ENCODE results near the gene SERPINC1.
"Not testable (repeated sequence)": the region's sequence is repeated elsewhere in the genome, so short reads cannot be mapped to it uniquely, and the experiment has no call there.

Gene SERPINC1

DNA sequence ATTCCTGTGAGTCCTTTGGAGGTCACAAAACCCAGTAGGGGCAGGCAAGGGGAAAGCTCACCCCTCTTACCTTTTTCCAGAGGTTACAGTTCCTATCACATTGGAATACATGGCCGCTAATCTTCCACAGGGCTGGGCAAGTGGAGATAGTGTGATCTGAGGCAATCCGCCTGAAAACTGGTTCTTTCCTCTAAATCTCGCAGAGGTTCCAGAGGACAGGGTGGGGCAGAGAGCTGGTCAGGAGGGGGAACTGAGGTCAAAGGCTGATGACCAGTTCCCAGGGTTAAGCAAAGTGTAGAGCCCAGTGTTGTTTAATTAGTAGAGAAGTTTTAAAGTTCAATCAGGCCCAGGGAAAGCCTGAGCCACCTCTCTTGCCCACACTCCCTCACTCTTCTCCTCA is at the start of gene SERPINC1:
TSS of gene SERPINC1 (minus strand) at position 179 of the 400 bp plus-strand sequence. CDS start at position 111, 68 bp downstream.
- DNase-seq = no peak

DNA sequence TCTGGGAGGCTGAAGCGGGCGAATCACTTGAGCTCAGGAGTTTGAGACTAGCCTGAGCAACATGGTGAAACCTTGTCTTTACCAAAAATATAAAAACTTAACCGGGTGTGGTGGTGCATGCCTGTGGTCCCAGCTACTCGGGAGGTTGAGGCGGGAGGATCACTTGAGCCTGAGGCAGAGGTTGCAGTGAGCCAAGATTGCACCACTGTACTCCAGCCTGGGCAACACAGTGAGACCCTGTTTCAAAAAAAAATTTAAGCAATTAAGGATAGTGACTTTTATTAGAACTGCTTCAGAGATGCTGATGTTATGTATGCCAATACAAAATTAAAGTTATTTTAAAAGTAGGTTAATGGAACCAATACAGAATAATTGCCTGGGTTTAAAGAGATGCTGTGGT is 48.8 kb upstream of the SERPINC1 start:
- not testable (repeated sequence) for DNase-seq

GRCh38 chr1:173963477-173963876 is 46.4 kb upstream of the SERPINC1 start:
- no peak for DNase-seq

GRCh38 chr1:173960625-173961024 is 43.5 kb upstream of the SERPINC1 start:
- no peak for DNase-seq

DNA sequence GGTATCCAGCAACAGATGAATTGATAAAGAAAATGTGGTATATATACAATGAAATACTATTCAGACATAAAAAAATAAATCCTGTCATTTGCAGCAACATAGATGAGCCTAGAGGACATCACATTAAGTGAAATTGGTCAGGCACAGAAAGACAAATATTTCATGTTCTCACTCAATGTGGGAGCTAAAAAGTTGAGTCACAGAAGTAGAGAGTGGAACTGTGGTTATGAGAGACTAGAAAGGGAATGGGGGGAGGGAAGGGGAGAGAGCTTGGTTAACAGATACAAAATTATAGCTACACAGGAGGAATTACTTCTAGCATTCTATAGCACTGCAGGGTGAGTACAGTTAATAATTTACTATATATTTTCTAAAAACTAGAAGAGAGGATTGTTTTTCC is 37.1 kb upstream of the SERPINC1 start:
- no peak for DNase-seq

- no peak for DNase-seq
These were observed 31.5 kb upstream of the SERPINC1 start for GRCh38 chr1:173948594-173948993.

DNA sequence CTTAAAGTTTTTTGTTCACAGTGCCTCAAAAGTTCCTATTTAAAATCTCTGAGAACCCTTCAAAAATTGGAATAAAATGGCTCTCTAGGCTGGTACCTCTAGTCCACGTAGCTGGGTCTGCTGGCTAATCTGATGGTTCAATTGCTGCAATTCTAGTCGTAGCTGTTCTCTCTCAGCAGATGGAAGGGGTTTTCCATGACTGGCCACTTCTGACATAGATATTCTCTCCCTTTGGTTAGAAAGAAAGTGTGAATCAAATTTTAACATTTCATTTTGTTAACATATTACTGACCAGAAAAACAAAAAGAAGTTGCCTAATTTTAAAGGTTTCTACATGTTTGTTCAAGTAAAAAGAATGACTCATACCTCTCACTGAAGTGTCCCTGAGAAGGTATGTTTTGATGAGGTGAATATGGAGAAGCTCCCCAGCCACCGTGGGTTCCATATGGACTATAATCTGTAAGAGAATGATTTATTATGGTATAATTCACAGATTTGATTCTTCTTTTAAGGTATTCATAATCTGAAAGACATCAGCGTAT is 29.3 kb upstream of the SERPINC1 start:
- DNase-seq = no peak

GRCh38 chr1:173937062-173937461 is 19.9 kb upstream of the SERPINC1 start:
- no peak for DNase-seq

DNA sequence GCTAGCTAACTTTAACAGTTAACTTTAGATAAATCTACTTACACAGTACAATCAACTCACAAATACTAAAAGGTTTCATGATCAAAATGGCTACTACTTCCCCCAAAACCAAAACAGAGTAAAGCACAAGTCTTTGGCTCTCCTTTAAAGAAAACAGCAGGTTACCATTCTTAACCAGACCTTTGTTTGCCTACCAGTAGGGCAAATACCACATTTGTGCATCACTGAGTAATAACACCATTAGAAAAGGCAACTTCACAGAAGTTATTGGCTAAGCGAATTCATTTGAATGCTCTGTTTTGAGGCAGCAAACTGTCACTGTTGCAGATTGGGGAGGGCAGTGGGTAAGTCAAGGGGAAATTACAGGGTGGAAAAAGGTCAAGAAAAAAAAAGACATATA is 17.3 kb upstream of the SERPINC1 start:
- no peak for DNase-seq

DNA sequence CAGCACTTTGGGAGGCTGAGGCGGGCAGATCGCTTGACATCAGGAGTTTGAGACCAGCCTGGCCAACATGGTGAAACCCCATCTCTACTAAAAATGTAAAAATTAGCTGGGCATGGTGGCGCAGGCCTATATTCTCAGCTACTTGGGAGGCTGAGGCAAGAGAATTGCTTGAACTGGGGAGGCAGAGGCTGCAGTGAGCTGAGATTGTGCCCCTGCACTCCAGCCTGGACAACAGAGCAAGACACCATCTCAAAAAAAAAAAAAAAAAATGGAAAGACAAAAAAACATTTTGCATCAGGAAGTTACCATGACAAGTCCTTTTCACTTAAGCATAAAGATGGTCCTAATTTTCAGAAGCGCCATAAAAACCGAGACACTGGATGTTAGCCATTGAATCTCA is 13.4 kb upstream of the SERPINC1 start:
- not testable (repeated sequence) for DNase-seq

DNA sequence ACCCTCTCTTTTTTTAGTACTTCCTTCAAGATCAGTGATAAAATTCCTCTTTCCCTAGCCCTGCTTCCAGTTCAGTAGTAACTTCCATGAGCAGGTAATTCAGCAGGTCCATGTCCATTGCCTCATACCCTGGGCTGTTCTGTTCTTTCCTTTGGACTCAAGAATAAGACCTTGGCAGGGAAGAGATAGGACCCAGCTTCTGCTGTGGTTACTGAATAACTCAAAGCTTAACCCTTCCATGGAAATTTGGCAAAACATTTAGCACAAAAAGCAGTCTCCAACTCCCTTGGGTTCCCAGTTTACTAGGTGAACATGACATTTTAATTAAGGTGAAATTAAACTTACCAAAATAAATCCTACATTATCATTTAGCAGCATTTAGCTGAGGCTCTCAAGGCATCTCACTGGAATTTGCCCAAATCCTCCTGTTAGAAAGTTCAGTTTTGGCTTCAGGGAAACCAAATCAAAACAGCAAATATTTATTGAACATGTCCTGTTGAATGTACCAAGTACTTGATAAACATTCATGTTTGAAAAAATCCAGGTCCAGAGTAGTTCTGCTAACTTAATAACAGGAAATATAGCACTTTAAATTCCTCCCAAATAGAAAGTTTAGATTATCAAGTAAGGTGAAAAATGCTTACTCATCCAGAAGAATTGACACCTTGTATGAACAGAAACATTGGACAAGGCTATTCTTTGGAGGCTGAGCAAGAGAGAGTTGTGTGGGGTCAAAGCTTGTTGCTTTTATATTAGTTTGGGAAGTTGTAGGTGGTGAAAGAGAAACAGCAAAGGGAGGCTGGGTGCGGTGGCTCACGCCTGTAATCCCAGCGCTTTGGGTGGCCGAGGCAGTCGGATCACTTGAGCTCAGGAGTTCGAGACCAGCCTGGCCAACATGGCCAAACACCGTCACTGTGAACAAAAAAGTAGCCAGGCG is 8.4 kb upstream of the SERPINC1 start:
- no peak for DNase-seq

DNA sequence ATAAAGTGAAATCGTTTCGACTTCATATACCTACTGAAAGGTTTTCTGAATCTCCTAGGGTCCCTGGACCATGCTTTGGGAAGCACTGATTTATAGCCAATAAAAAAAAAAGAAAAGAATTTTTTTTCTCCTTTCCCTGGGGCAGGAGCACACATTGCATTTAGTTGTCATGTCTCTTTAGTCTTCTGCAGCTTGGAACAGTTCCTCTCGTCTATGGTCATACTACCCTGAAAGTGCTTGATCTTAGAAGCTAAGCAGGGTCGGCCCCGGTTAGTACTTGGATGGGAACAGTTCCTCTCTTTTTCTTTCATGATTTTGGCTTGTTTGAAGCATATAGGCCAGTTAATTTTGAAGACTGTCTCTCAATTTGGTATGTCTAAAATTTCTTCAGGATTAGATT is 3.7 kb upstream of the SERPINC1 start:
- no peak for DNase-seq

DNA sequence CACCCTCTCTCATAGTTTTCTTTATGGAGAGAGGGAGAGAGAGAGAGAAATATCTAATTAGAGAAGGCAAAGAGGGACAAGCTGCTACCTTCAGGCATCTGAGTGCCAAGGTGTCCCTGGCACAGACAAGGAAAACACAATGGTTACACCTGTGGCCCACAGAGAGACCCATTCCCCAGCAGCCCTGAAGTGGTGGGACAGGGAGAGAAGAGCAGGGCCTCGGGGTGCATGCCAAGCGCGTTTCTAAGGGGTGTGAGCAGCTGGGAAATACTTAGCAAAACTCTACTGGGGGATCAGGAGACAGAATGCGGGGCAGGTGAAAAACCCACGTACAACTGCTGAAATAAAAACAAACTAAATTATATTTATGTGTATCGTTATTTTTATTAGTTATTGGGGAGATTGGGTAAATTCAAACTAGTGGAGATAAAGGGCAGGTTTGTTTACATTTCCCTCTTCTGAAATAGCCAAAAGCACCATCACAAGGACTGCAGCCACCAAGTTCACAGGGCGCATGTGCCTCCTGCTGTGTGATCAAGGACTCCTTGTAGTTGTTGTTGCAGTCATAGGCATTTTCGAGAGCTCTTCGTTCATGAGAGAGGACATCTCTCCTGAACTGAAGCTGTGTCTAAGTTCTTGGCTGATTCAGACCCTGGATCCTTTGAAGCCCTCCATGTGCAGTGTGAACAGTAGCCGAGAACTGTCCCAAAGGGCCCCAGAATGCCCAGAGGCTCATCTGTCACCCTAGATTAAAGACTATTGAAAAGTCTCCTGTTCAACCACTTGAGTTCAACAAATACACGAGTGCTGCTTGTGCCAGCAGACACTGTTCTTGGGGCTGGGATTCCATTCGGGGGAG is 737 bp upstream of the SERPINC1 start:
- DNase-seq = no peak

- DNase-seq = no peak
These were observed 460 bp downstream of the SERPINC1 start for GRCh38 chr1:173916667-173917066.

DNA sequence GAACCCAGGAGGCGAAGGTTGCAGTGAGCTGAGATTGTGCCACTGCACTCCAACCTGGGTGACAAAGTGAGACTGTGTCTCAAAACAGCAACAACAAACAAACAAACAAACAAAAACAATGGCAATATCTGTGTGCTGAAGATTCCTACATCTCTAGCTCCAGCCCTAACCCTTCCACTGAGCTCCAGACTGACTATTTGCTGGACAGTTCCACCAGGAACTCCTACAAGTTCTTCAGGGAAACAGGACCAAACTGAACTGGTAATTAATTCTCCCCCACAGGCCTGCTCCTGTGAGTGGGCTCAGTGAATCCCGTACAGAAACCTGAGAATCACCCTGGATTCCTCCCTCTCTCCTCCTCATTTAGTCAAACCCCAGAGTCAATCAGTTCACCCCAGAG is 1.5 kb downstream of the SERPINC1 start:
- no peak for DNase-seq

GRCh38 chr1:173914366-173914871 is 2.7 kb downstream of the SERPINC1 start:
- DNase-seq = no peak

- DNase-seq = no peak
These were observed 4.0 kb downstream of the SERPINC1 start for GRCh38 chr1:173913111-173913510.

GRCh38 chr1:173903827-173904531 is 13.1 kb downstream of the SERPINC1 start:
- DNase-seq = no peak

GRCh38 chr1:173900992-173901391 is 16.1 kb downstream of the SERPINC1 start:
- no peak for DNase-seq

GRCh38 chr1:173900427-173900826 is 16.7 kb downstream of the SERPINC1 start:
- no peak for DNase-seq

DNA sequence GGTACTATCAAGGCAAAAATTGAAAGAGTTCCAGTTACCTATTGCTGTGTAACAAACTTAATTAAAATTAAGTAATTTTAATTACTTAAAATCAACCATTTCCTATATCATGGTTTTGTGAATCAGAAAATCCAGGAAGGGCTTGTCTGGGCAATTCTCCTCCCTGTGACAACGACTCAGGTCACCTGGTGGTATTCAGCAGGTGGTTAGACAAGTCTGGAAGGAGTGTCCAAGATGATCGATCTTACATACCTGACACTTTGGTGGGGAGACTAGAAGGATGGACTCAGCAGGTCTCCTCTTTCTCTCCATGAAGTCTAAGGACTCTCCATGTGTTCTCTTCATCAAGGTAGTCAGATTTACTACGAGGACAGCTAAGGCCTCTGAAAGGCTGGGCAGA is 22.9 kb downstream of the SERPINC1 start:
- no peak for DNase-seq

GRCh38 chr1:173893611-173894010 is 23.5 kb downstream of the SERPINC1 start:
- no peak for DNase-seq

DNA sequence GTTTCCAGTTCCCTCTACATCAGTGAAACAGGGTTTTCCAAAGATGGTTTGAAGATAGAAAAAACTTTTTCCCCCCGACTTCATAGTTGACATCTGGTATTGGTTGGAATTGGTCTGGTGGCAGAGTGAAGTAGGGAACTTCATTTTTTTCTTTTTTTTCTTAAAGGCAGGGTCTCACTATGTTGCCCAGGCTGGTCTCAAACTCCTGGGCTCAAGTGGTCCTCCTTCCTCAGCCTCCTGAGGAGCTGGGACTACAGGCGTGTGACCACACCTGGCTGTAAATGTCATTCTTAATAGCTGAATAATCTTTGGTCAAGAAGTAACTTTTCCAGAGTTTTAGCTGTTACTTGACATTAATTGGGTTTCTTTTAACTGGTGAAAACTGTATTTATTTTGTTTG is 27.2 kb downstream of the SERPINC1 start:
- DNase-seq = no peak

Data from activated gamma-delta T cell treated with Interleukin-2 at 50 U/mL for 16 hours (primary cell).